Fibroblast of skin of abdomen (primary cell): Measurements from ENCODE around the gene TAF11L10. TPM values are rescaled to one million over a fixed set of nuclear protein-coding genes. Genes with fewer than 3 reads are reported as not detected.
"Not testable (repeated sequence)": the region's sequence is repeated elsewhere in the genome, so short reads cannot be mapped to it uniquely, and the experiment has no call there.

Experiments used
- DNase-seq: peaks from one replicate; pipeline ENCODE4 v3.0.0-alpha.2; 2013
- polyA plus RNA-seq, 2 experiments: library from polyadenylated mRNA; unstranded; fragments of 120-200 nt; gene quantifications; one replicate each; pipeline ENCODE4 v1.2.1, GENCODE V29; 2013; ENCODE audit not compliant: insufficient read length in 2 of 2

TAF11L10 gene
- not detected for polyA plus RNA-seq (2013, experiment 1 of 2; ENCODE audit: insufficient read length)
- not detected for polyA plus RNA-seq (2013, experiment 2 of 2; ENCODE audit: insufficient read length)

- not testable (repeated sequence) for DNase-seq
Measured at GRCh38 chr5:17597728-17598127, at the start of gene TAF11L10. TSS of gene TAF11L10 (minus strand) at chr5:17597828.

- DNase-seq = no peak
Measured at GRCh38 chr5:17634160-17634559, 36.5 kb upstream of the TAF11L10 start, which contains the start of gene TAF11L14. TSS of gene TAF11L14 (plus strand) at chr5:17634460.

- not testable (repeated sequence) for DNase-seq
Measured at GRCh38 chr5:17631788-17632187, 34.2 kb upstream of the TAF11L10 start, which contains the start of gene TAF11L13. TSS of gene TAF11L13 (plus strand) at chr5:17632088.

- no peak for DNase-seq
Measured at GRCh38 chr5:17625686-17626085, 28.1 kb upstream of the TAF11L10 start.

- no peak for DNase-seq
Measured at GRCh38 chr5:17620627-17621026, 23.0 kb upstream of the TAF11L10 start.

- no peak for DNase-seq
Measured at GRCh38 chr5:17619354-17619753, 21.7 kb upstream of the TAF11L10 start.

- DNase-seq = no peak
Measured at GRCh38 chr5:17614872-17615605, 17.4 kb upstream of the TAF11L10 start.

GRCh38 chr5:17610092-17610491 lies 12.5 kb upstream of the TAF11L10 start, which contains the start of gene TAF11L12:
TSS of gene TAF11L12 (plus strand) at chr5:17610392.
- DNase-seq = not testable (repeated sequence)

GRCh38 chr5:17607461-17607860 lies 9.8 kb upstream of the TAF11L10 start:
- DNase-seq = not testable (repeated sequence)

GRCh38 chr5:17604951-17605350 lies 7.3 kb upstream of the TAF11L10 start:
- no peak for DNase-seq

- DNase-seq = not testable (repeated sequence)
Measured at GRCh38 chr5:17603880-17604279, 6.3 kb upstream of the TAF11L10 start, which contains the start of gene TAF11L11. TSS of gene TAF11L11 (plus strand) at chr5:17604183.

GRCh38 chr5:17594255-17594654 lies 3.4 kb downstream of the TAF11L10 start, which contains the start of gene TAF11L9:
TSS of gene TAF11L9 (minus strand) at chr5:17594394.
- DNase-seq = not testable (repeated sequence)

GRCh38 chr5:17590860-17591259 lies 6.8 kb downstream of the TAF11L10 start, which contains the start of gene TAF11L8:
TSS of gene TAF11L8 (minus strand) at chr5:17590960.
- DNase-seq = not testable (repeated sequence)

GRCh38 chr5:17585658-17586057 lies 12.0 kb downstream of the TAF11L10 start, which contains the start of gene TAF11L7:
TSS of gene TAF11L7 (minus strand) at chr5:17585758.
- not testable (repeated sequence) for DNase-seq
